HG03066 (cell line): Measurements from ENCODE around the gene ACE.

ENCODE experiments used
- ATAC-seq: cut with Tn5 transposase; IDR thresholded peaks from one replicate; pipeline ENCODE4 v1.9.1; 2021; ENCODE audit warnings: low read depth; ENCODE audit not compliant: unreplicated experiment

ACE gene

GRCh38 chr17:63474174-63474573 lies 2.7 kb upstream of the ACE start:
- ATAC-seq: no peak

DNA sequence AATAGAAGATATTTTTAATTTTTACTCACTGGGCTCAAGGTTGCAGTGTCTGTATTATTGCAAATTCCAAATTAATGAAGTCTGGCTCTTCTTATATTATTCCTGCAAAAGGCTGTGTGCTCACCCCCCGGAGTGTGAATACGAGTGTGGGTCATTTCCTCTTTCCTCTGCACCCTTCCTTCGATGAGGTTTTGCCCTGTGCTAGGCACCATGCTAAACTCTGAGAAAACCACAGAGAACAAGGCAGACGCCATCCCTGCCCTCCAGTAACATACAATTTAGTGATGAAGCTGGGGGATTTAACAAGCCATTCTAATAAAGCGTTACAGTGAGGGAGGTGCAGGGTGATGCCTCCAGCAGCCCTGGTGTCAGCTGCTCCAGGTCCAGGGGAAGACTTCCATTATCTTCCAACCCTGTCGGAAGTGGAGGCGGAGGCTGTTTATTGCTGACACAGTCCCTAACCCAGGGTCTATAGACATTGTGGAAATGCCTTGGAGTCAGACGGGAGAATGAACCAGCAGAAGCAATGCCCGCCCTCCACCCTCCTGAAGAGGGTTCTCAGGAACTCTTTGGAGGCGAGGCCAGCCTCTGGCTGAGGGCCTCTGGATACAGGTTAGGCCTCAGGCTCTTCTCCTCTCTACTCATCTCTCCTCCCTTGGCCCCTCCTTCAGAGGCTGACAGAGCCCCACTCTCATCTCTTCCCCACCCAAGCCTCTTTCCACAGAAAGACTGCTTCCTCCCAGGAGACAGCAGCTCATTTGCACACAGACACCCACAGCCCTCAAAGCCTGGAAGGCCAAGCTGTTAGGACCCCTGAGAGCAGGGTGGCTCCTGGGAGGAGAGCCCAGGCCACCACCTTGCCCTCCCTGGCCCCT lies 2.0 kb upstream of the ACE start:
- no peak for ATAC-seq

- no peak for ATAC-seq
Measured at GRCh38 chr17:63475491-63476412, 1.1 kb upstream of the ACE start.

DNA sequence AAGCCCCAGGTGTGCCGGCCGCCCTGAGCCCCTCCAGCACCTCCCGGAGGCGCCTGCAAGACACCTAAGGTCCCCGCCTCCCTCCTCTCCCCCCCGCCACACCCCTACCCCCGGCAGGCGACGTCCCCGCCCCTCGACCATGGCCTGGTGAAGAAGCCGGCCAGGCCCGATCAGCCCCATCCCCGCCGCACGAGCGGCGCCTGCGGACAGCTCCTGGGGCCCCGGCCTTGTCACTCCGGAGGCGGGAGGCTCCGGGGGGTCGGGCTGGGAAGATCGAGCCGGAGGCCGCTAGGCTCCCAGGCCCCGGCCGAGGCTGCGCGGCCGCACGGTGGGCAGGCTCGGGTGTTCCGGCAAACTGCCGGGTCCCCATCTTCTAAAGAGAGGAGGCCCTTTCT lies 405 bp upstream of the ACE start:
- no peak for ATAC-seq

GRCh38 chr17:63477480-63478440 lies 899 bp downstream of the ACE start:
- ATAC-seq: no peak

- no peak for ATAC-seq
Measured at GRCh38 chr17:63478814-63479494, 2.1 kb downstream of the ACE start.

GRCh38 chr17:63479495-63480184 lies 2.8 kb downstream of the ACE start:
- ATAC-seq: no peak

DNA sequence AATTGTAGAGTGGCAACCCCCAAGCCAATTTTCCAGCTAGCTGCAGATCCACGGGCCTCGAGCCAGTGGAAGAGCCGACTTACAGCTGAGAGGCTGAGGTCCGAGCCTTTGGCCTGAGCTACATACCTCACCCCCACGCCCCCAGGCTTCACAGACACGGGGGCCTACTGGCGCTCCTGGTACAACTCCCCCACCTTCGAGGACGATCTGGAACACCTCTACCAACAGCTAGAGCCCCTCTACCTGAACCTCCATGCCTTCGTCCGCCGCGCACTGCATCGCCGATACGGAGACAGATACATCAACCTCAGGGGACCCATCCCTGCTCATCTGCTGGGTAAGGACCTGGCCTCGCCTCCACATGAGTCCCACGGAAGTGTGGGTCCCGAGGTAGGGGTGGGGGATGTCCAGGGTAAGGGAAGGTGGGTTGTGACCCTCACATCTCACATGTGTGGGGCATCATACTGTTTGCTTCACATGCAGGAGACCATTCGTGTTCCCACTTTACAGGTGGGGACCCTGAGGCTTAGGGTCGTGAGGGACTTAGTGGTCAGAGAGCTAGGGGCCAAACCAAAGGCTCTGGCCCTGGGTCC lies 3.4 kb downstream of the ACE start:
- ATAC-seq: no peak

GRCh38 chr17:63480826-63481487 lies 4.1 kb downstream of the ACE start:
- ATAC-seq: no peak

- ATAC-seq: no peak
Measured at GRCh38 chr17:63481488-63481870, 4.6 kb downstream of the ACE start.

DNA sequence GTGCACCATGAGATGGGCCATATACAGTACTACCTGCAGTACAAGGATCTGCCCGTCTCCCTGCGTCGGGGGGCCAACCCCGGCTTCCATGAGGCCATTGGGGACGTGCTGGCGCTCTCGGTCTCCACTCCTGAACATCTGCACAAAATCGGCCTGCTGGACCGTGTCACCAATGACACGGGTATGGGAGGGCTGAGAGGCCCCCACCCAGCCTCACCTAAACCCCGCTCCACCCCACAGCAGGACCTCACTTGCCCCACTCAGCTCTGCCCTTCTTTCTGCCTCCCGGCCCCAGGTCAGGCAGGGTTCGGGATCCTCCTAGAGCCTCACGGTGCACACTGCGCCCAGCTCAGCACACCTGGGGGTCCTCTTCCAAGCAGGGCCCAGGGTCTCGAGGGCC lies 5.6 kb downstream of the ACE start:
- ATAC-seq: no peak

- no peak for ATAC-seq
Measured at GRCh38 chr17:63483038-63483437, 6.2 kb downstream of the ACE start.

GRCh38 chr17:63483655-63484575 lies 7.1 kb downstream of the ACE start:
- no peak for ATAC-seq

GRCh38 chr17:63486317-63487013 lies 9.6 kb downstream of the ACE start:
- ATAC-seq: no peak

GRCh38 chr17:63487014-63487339 lies 10.1 kb downstream of the ACE start:
- no peak for ATAC-seq

GRCh38 chr17:63488851-63489250 lies 12.0 kb downstream of the ACE start:
- no peak for ATAC-seq

DNA sequence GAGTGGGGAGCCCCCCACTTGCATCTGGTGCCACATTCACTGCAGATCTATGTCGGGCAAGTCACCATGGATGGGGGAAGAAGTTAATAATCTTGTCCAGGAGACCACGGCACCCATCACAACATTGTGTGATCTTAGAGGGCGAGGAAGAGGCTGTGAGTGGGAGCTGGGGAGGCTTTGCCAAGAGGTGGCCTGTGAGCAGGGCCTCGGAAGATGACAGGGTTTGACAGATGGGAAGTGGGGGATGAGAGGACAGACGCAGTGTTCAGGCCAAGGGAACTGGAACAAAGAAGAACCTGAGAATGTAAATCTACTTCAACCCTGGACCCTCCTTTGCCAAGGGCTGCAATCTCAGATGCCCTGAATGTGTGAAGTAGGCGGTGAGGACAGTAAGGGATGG lies 12.4 kb downstream of the ACE start:
- no peak for ATAC-seq
